Endothelial cell of umbilical vein (primary cell): ENCODE results near the gene CAMK2D.

Experiments
- CTCF ChIP-seq, 2 donors: IDR thresholded peaks; 1 replicate in 1 of 2; 2 replicates in 1 of 2; pipeline ENCODE4 v1.5.1; 2011; ENCODE audit warnings: low read length in 2 of 2, mild to moderate bottlenecking in 2 of 2, moderate library complexity in 2 of 2, control low read depth in 1 of 2, inconsistent platforms in 1 of 2, low read depth in 1 of 2; ENCODE audit not compliant: insufficient read depth in 1 of 2; ENCODE audit errors: extremely low read depth in 1 of 2
- EZH2 ChIP-seq: IDR thresholded peaks from 2 replicates; pipeline ENCODE4 v1.6.1; 2012; ENCODE audit warnings: borderline replicate concordance, low read depth, mild to moderate bottlenecking, moderate library complexity, low read length, inconsistent platforms; ENCODE audit not compliant: severe bottlenecking
- FOS ChIP-seq: IDR thresholded peaks from 2 replicates; pipeline ENCODE4 v1.6.1; 2011; ENCODE audit warnings: mild to moderate bottlenecking, low read length, moderate library complexity, borderline replicate concordance; ENCODE audit not compliant: insufficient read depth
- JUN ChIP-seq: IDR thresholded peaks from 2 replicates; pipeline ENCODE4 v1.6.1; 2011; ENCODE audit warnings: borderline replicate concordance, low read depth; ENCODE audit not compliant: insufficient read length, insufficient read depth
- MAX ChIP-seq: IDR thresholded peaks from 2 replicates; pipeline ENCODE4 v1.6.1; 2011; ENCODE audit not compliant: insufficient read depth, insufficient read length
- POLR2A ChIP-seq: IDR thresholded peaks from 2 replicates; pipeline ENCODE4 v1.6.1; 2012; ENCODE audit warnings: low read depth, mild to moderate bottlenecking, control low read depth, low read length
- POLR2AphosphoS5 ChIP-seq: IDR thresholded peaks from 2 replicates; pipeline ENCODE4 v1.6.1; 2012; ENCODE audit warnings: low read depth, mild to moderate bottlenecking, control low read depth, low read length, moderate library complexity; ENCODE audit not compliant: insufficient read depth

DNA sequence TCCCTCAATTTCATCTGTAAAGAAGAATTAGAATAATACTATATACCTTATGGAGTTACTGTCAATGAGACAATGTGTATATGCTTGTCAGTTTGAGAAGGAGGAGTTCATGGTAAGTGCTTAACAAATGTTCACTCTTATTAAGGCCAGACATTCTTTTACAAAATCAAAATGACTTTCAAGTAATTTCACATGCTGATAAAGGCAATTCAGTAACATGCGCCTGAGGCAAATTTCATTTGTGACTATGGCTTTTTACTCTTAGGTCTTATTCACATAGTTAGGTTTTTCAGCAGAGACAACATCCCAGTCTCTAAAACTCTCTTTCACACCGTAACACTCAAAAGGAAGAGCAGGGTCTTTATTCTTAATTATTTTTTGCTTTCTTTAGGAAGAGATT is 174.4 kb downstream of the CAMK2D start:
- TF ChIP-seq MAX (no peak), CTCF (IDR thresholded peaks at IDR 0.05; ENCODE audit: extremely low read depth in 1 of 2, insufficient read depth in 1 of 2, low read depth in 1 of 2, low read length in 2 of 2) (no peak), POLR2AphosphoS5 (no peak), EZH2 (no peak), FOS (no peak), POLR2A (no peak), JUN (no peak)
